ENCODE data around the gene SLC22A4. TPM values are rescaled to one million over a fixed set of nuclear protein-coding genes. Genes with fewer than 3 reads are reported as not detected.

Gene SLC22A4
- total RNA-seq, 4 donors from 2014 or later: 1.9 to 4.2 (median 2.5) TPM

DNA sequence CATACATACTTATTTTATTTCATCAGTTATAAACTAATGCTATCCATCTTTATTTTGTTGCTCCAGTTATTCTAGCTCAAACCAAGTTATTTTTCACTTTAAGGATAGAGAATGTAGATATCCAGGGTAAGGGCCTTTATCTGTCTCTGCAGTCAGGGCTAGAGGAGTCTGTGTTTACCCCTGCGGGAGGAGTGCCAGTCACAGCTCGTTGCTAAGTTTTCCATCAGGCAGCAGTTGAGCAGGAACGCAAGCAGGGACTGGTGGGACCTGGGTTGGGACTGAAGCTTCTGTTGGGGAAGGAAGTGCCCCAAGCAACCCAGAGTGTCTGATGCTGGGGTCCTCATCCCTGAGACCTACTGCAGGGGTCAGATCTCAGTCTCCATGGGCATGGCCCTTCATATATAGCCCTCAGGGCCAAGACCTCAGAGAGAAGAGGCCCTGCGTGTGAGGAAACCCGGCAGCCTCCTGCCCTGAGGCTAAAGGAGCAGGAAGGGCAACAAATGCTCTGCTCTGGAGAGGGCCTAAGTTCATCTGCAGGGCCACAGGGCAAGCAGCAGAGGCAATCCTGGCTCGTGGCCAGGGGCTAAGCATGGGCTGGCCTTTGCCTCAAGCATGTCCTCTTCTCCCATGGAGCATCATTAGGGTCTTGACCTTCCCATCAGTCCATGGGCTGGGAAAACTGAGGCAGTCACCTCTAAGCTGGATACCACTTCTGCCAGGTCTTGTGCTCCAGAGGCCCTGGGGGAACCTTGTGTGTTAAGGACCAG is 6.6 kb downstream of the SLC22A4 start:
- no peak for DNase-seq (ENCODE audit: low spot score in 2 of 2)
- H3K4me1 ChIP-seq: peaks cover 0 to 8% (median 0%) of the 10 kb centered on the region in 4 donors
- H3K27ac ChIP-seq: no peak overlapping the region
- H3K36me3 ChIP-seq: peaks cover 0 to 12% (median 0%) of the 10 kb centered on the region in 3 donors
- no peaks in the 10 kb centered on the region for H3K27me3 ChIP-seq
- TF ChIP-seq, protein P1, sequence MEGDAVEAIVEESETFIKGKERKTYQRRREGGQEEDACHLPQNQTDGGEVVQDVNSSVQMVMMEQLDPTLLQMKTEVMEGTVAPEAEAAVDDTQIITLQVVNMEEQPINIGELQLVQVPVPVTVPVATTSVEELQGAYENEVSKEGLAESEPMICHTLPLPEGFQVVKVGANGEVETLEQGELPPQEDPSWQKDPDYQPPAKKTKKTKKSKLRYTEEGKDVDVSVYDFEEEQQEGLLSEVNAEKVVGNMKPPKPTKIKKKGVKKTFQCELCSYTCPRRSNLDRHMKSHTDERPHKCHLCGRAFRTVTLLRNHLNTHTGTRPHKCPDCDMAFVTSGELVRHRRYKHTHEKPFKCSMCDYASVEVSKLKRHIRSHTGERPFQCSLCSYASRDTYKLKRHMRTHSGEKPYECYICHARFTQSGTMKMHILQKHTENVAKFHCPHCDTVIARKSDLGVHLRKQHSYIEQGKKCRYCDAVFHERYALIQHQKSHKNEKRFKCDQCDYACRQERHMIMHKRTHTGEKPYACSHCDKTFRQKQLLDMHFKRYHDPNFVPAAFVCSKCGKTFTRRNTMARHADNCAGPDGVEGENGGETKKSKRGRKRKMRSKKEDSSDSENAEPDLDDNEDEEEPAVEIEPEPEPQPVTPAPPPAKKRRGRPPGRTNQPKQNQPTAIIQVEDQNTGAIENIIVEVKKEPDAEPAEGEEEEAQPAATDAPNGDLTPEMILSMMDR (IDR thresholded peaks at IDR 0.05): no peak
- no peak for TF ChIP-seq EP300 (IDR thresholded peaks at IDR 0.05)
- no peak for TF ChIP-seq POLR2A (IDR thresholded peaks at IDR 0.05)
- 55 to 64% methylated on average over 6 of the region's 6 CpGs for WGBS, 2 donors
- H3K4me3 ChIP-seq: no peak overlapping the region
- peaks cover 0 to 14% (median 0%) of the 10 kb centered on the region in 4 donors for H3K9me3 ChIP-seq

DNA sequence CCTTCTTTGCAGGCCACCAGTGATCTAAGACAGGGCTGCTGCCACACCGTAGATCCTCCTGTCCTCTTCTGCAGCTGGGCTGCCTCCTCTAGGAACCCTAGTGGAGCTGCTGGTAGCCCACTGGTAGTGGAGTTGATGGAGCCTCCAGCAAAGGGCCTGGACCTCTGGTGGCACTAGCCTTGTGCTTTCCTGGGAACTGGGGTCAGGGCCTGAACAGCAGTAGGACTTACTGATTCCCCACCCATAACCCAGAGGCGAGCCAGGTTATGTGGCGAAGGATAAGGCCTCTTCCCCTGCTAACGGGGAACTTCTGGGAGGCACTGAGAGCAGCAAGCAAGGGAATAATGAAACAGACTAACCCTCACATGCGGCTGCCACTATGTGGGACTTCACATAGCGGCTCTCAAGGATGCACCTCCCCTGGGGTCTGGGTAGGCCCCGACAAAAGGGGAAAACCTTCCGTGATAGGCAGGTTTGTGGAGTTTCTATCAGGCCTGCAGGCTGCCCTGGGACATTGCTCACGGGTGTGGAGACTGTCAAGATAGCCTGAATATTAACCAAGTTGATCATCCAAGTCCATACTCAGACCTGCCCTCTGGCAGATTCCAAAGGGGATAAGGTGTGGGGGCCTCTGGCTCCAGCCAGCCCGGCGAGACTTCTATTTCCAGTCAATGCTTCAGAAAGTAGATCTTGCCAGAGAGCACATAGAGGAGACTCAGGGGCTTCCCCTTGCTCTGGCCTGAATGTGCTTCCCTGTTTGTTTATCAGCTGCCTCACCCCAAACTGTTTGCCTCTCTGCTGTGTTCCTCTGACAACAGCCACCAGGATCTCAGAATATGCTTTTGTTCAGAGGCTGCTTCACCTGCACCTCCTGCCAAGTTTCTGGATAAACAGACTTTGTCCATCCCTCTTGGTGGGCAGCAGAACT is 7.4 kb downstream of the SLC22A4 start:
- Histone ChIP-seq H3K36me3 (peaks cover 0 to 15% (median 0%) of the 10 kb centered on the region in 3 donors), H3K27ac (no peak overlapping the region), H3K27me3 (no peaks in the 10 kb centered on the region), H3K4me1 (peaks cover 0 to 2% (median 0%) of the 10 kb centered on the region in 4 donors), H3K9me3 (peaks cover 0 to 17% (median 0%) of the 10 kb centered on the region in 4 donors), H3K4me3 (no peak overlapping the region)
- TF ChIP-seq, protein P1 (IDR thresholded peaks at IDR 0.05): no peak
- TF ChIP-seq EP300 (IDR thresholded peaks at IDR 0.05): no peak
- no peak for TF ChIP-seq POLR2A (IDR thresholded peaks at IDR 0.05)
- 76 to 80% methylated on average over 11 of the region's 11 CpGs for WGBS, 2 donors
- DNase-seq (ENCODE audit: low spot score in 2 of 2): no peak

DNA sequence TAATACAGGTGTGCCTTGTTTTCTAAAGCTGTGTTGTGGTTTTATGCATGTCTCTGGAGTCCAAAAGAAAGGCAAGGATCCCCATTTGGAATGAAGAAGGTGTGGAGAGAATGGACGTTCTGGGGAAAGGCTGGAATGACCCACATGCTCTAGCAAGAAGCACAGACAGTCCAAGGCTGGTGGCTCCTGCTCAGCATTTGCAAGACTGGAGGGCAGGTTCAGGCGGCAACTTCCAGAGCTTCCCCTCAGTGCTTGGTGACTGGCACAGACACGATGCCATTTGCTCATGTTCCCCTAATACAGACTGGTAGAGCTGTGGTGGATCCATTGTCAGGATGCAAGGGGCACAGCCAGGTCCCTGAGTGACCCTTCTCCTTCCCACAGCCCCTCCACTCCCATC is 8.2 kb downstream of the SLC22A4 start:
- TF ChIP-seq EP300 (IDR thresholded peaks at IDR 0.05): no peak
- no peak for TF ChIP-seq POLR2A (IDR thresholded peaks at IDR 0.05)
- TF ChIP-seq, protein P1 (IDR thresholded peaks at IDR 0.05): no peak
- Histone ChIP-seq H3K4me1 (no peaks in the 10 kb centered on the region), H3K9me3 (peaks cover 0 to 17% (median 0%) of the 10 kb centered on the region in 4 donors), H3K4me3 (no peak overlapping the region), H3K27me3 (no peaks in the 10 kb centered on the region), H3K36me3 (peaks cover 0 to 15% (median 0%) of the 10 kb centered on the region in 3 donors), H3K27ac (no peak overlapping the region)
- DNase-seq (ENCODE audit: low spot score in 2 of 2): no peak
- 77 to 81% methylated on average over 3 of the region's 3 CpGs for WGBS, 2 donors

GRCh38 chr5:132303589-132303988 is 9.4 kb downstream of the SLC22A4 start:
- H3K27me3 ChIP-seq: no peaks in the 10 kb centered on the region
- no peak overlapping the region for H3K4me3 ChIP-seq
- no peak overlapping the region for H3K27ac ChIP-seq
- peaks cover 0 to 17% (median 0%) of the 10 kb centered on the region in 4 donors for H3K9me3 ChIP-seq
- no peak for TF ChIP-seq POLR2A (IDR thresholded peaks at IDR 0.05)
- no peak for TF ChIP-seq EP300 (IDR thresholded peaks at IDR 0.05)
- TF ChIP-seq, protein P1 (IDR thresholded peaks at IDR 0.05): no peak
- no peak for DNase-seq (ENCODE audit: low spot score in 2 of 2)
- no peaks in the 10 kb centered on the region for H3K4me1 ChIP-seq
- WGBS, 2 donors: 91 to 92% methylated on average over 6 of the region's 6 CpGs
- peaks cover 0 to 15% (median 0%) of the 10 kb centered on the region in 3 donors for H3K36me3 ChIP-seq
